Body of pancreas (tissue), 4 donors: ENCODE data around the gene PPIG. TPM values are rescaled to one million over a fixed set of nuclear protein-coding genes. Genes with fewer than 3 reads are reported as not detected.

Source experiments
- ATAC-seq: fragments of 150-250 bp; one replicate; pipeline ENCODE4 v1.9.1; 2016
- DNase-seq, 4 donors: peaks; one replicate each; pipeline ENCODE4 v3.0.0-alpha.2; 2019
- H3K27ac ChIP-seq, 4 donors: fragments of 200-600 bp; sonication (generic); 1 replicate in 3 of 4; 2 replicates in 1 of 4; pipeline versions ENCODE4 v1.5.1 to v1.6.1; 2016 to 2019; ENCODE audit warnings: mild to moderate bottlenecking in 1 of 4, mixed read lengths in 1 of 4, moderate library complexity in 1 of 4
- H3K27me3 ChIP-seq, 2 donors: fragments of 200-600 bp; sonication (generic); one replicate each; pipeline ENCODE4 v1.6.0; 2016; ENCODE audit warnings: mild to moderate bottlenecking in 1 of 2
- H3K36me3 ChIP-seq, 2 donors: fragments of 200-600 bp; sonication (generic); replicated peaks in 1 of 2; 2 replicates each; pipeline ENCODE4 v1.5.1; 2016; ENCODE audit warnings: low read depth in 2 of 2; ENCODE audit not compliant: insufficient read depth in 1 of 2
- H3K4me1 ChIP-seq: fragments of 200-600 bp; sonication (generic); one replicate; pipeline ENCODE4 v1.6.0; 2016
- H3K4me3 ChIP-seq, 2 donors: fragments of 200-600 bp; sonication (generic); 1 replicate in 1 of 2; 2 replicates in 1 of 2; pipeline ENCODE4 v1.5.1; 2016 to 2019
- H3K9me3 ChIP-seq, 3 donors: fragments of 200-600 bp; sonication (generic); 1 replicate in 2 of 3; 2 replicates in 1 of 3; pipeline ENCODE4 v1.5.1; 2016
- POLR2A ChIP-seq, 3 donors: fragments of 450-650 bp; IDR thresholded peaks; one replicate each; pipeline ENCODE4 v1.6.1; 2016; ENCODE audit warnings: antibody characterized with exemption in 3 of 3, mild to moderate bottlenecking in 2 of 3
- WGBS, 2 donors: methylation state at CpG; one replicate each; pipeline ENCODE4 v1.1.5; 2017; 5-methylcytosine and 5-hydroxymethylcytosine counted together
- intact Hi-C: fragments of 100-400 bp; cut with DNase I; formaldehyde crosslinking; loops from one replicate; pipeline ENCODE4 v1.15.1; 2023
- total RNA-seq, 2 donors: library from RNA; depleted of rRNA; stranded (reverse); fragments of >200 nt; gene quantifications; one replicate each; pipeline ENCODE4 v1.1.0, GENCODE V29; 2016
- TF ChIP-seq, protein P1 (sequence below), 7 experiments: fragments of 450-650 bp in 4 of 7; fragments of 200-600 bp in 3 of 7; sonication (generic) in 3 of 7; IDR thresholded peaks; one replicate each; pipeline ENCODE4 v1.5.1; 2016 to 2019; ENCODE audit warnings: antibody characterized with exemption in 7 of 7

Gene PPIG
- total RNA-seq, 2 donors from 2014 or later = 22.3 to 25.1 TPM

DNA sequence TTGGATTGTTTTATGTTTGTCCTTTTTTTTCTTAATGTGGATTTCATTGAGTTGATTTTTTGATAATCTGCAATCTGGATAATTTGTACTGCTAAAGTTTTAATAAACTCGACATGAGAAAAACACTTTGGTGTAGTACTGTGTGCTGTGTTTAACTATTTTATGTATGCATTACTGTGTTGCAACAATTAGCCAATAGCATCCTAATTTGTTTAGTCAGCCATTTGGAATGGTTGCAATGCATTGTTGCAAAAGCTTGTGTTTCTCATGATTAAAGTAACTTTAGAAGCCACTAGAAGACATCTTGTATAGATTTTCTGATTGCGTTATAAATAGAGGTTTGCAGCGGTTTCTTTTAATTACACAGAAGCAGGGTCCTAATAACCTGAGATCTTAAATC lies 53.5 kb downstream of the PPIG start:
- intact Hi-C loops = no loop called here
- Histone ChIP-seq H3K27ac (no peak overlapping the region), H3K36me3 (peaks cover 0 to 8% of the 10 kb centered on the region in 2 donors), H3K9me3 (no peaks in the 10 kb centered on the region), H3K4me3 (no peak overlapping the region), H3K4me1 (peaks cover 19% of the 10 kb centered on the region), H3K27me3 (no peaks in the 10 kb centered on the region)
- TF ChIP-seq POLR2A (IDR thresholded peaks at IDR 0.05) = no peak
- TF ChIP-seq, protein P1, sequence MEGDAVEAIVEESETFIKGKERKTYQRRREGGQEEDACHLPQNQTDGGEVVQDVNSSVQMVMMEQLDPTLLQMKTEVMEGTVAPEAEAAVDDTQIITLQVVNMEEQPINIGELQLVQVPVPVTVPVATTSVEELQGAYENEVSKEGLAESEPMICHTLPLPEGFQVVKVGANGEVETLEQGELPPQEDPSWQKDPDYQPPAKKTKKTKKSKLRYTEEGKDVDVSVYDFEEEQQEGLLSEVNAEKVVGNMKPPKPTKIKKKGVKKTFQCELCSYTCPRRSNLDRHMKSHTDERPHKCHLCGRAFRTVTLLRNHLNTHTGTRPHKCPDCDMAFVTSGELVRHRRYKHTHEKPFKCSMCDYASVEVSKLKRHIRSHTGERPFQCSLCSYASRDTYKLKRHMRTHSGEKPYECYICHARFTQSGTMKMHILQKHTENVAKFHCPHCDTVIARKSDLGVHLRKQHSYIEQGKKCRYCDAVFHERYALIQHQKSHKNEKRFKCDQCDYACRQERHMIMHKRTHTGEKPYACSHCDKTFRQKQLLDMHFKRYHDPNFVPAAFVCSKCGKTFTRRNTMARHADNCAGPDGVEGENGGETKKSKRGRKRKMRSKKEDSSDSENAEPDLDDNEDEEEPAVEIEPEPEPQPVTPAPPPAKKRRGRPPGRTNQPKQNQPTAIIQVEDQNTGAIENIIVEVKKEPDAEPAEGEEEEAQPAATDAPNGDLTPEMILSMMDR (IDR thresholded peaks at IDR 0.05) = no peak
- DNase-seq (no peak), ATAC-seq (no peak)
- 91 to 94% methylated on average over 3 of the region's 3 CpGs for WGBS, 2 donors

- WGBS, 2 donors = 66 to 69% methylated on average over 2 of the region's 2 CpGs
- Histone ChIP-seq H3K4me1 (peaks cover 19% of the 10 kb centered on the region), H3K27ac (peak overlapping the region in 1 of 4 donors; percentile 52), H3K4me3 (no peak overlapping the region), H3K36me3 (no peaks in the 10 kb centered on the region), H3K27me3 (no peaks in the 10 kb centered on the region), H3K9me3 (no peaks in the 10 kb centered on the region)
- ATAC-seq = no peak
- no peak for DNase-seq
- intact Hi-C loops = no loop called here
- TF ChIP-seq, protein P1 (IDR thresholded peaks at IDR 0.05) = no peak
- no peak for TF ChIP-seq POLR2A (IDR thresholded peaks at IDR 0.05)
Observed at GRCh38 chr2:169640104-169640503, 56.0 kb downstream of the PPIG start.

DNA sequence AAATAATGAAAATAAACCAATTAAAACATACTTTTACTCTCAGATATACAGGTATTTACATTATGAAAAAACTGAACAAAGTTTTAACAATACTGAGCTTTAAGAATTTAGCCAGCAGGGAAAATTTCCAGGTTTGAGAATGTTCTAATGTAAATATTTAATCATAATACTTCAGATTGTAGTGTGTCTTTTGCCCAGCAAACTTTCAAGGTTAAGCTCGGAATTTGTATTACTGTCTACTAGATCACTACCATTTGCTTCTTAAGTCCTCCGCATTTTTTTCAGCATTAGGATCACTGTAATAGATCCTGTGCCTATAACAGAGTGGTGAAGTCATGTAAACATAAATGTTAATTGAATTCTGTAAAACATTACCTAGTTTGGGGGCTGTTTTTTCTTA lies 57.3 kb downstream of the PPIG start:
- WGBS, 2 donors = 36 to 39% methylated on average over 2 of the region's 2 CpGs
- Histone ChIP-seq H3K36me3 (no peaks in the 10 kb centered on the region), H3K4me1 (peaks cover 19% of the 10 kb centered on the region), H3K27ac (peak overlapping the region in 3 of 4 donors; percentile 11 to 52 (median 18)), H3K27me3 (no peaks in the 10 kb centered on the region), H3K4me3 (no peak overlapping the region), H3K9me3 (no peaks in the 10 kb centered on the region)
- DNase-seq = no peak
- TF ChIP-seq POLR2A (IDR thresholded peaks at IDR 0.05) = no peak
- TF ChIP-seq, protein P1 (IDR thresholded peaks at IDR 0.05) = peak in 1 of 7 experiments; percentile 6
- intact Hi-C loops = no loop called here
- peak; percentile 50 for ATAC-seq

GRCh38 chr2:169644173-169644572 lies 60.0 kb downstream of the PPIG start:
- 66 to 67% methylated on average over 3 of the region's 3 CpGs for WGBS, 2 donors
- no peak for DNase-seq
- no peak for TF ChIP-seq POLR2A (IDR thresholded peaks at IDR 0.05)
- TF ChIP-seq, protein P1 (IDR thresholded peaks at IDR 0.05) = no peak
- Histone ChIP-seq H3K4me3 (no peak overlapping the region), H3K27ac (no peak overlapping the region), H3K27me3 (no peaks in the 10 kb centered on the region), H3K36me3 (no peaks in the 10 kb centered on the region), H3K9me3 (no peaks in the 10 kb centered on the region), H3K4me1 (peaks cover 27% of the 10 kb centered on the region)
- no peak for ATAC-seq
- intact Hi-C loops = no loop called here

GRCh38 chr2:169647496-169647895 lies 63.3 kb downstream of the PPIG start:
- H3K27me3 ChIP-seq = no peaks in the 10 kb centered on the region
- no peak for ATAC-seq
- no peaks in the 10 kb centered on the region for H3K36me3 ChIP-seq
- H3K4me1 ChIP-seq = peaks cover 14% of the 10 kb centered on the region
- 71 to 75% methylated on average over 2 of the region's 2 CpGs for WGBS, 2 donors
- no peak overlapping the region for H3K4me3 ChIP-seq
- no peak for TF ChIP-seq POLR2A (IDR thresholded peaks at IDR 0.05)
- TF ChIP-seq, protein P1 (IDR thresholded peaks at IDR 0.05) = no peak
- intact Hi-C loops = no loop called here
- H3K9me3 ChIP-seq = no peaks in the 10 kb centered on the region
- no peak for DNase-seq
- no peak overlapping the region for H3K27ac ChIP-seq
